K562 (cell line): ENCODE results near the gene SLC2A9. TPM values are rescaled to one million over a fixed set of nuclear protein-coding genes. Genes with fewer than 3 reads are reported as not detected.

Experiments
- ATAC-seq: fragments of 200-7000 bp; cut with Tn5 transposase; 3 replicates; pipeline ENCODE4 v1.9.1; 2020; ENCODE audit warnings: moderate library complexity
- BruUV-seq: library from RNA; stranded (reverse); fragments of 400-500 nt; replicated peaks from 2 replicates; lab custom pipeline; 2021; lab: Mats Ljungman, UMichigan
- CTCF ChIA-PET: fragments of 300-600 bp; formaldehyde crosslinking; extraction: SDS; loops from one replicate; lab custom pipeline; 2021; ENCODE audit warnings: low intra/inter-chr PET ratio; lab: Yijun Ruan, JAX
- POLR2A ChIA-PET: fragments of 300-600, 350-650 bp; sonication (Branson Sonifier 250); formaldehyde crosslinking; extraction: SDS; loops from one replicate; lab custom pipeline; 2021; ENCODE audit warnings: antibody characterized with exemption, inconsistent platforms; lab: Yijun Ruan, JAX
- DNase-seq, 4 experiments: peaks; one replicate each; pipeline versions ENCODE4 v3.0.0 to v3.0.0-alpha.2; 2011 to 2018; ENCODE audit warnings: low spot score in 3 of 4, mixed read lengths in 3 of 4; ENCODE audit errors: extremely low read depth in 1 of 4
- FAIRE-seq: peaks from 2 replicates; lab custom pipeline; 2011; peaks lifted over from hg19 to GRCh38; lab: Jason Lieb, UNC
- H2AFZ ChIP-seq: 2 replicates; pipeline ENCODE4 v1.6.0; 2011; ENCODE audit warnings: low read depth, low read length, control low read depth, inconsistent platforms
- H3K27ac ChIP-seq: fragments of 200-600 bp; 3 replicates; pipeline ENCODE4 v1.8.0; 2011; ENCODE audit warnings: low read depth, mild to moderate bottlenecking, control low read depth, inconsistent platforms, low read length, moderate library complexity, mixed read lengths; ENCODE audit errors: extremely low read depth
- H3K27me3 ChIP-seq, 2 experiments: fragments of 300-600 bp in 1 of 2; 2 replicates in 1 of 2; 3 replicates in 1 of 2; pipeline versions ENCODE4 v1.6.0 to v1.8.0; 2011; ENCODE audit warnings: inconsistent platforms in 2 of 2, low read length in 2 of 2, mild to moderate bottlenecking in 1 of 2, mixed read lengths in 1 of 2, moderate library complexity in 1 of 2; ENCODE audit not compliant: control insufficient read depth in 2 of 2, insufficient read depth in 2 of 2
- H3K36me3 ChIP-seq: fragments of 300-600 bp; 3 replicates; pipeline ENCODE4 v1.8.0; 2011; ENCODE audit warnings: mild to moderate bottlenecking, low read length, inconsistent platforms; ENCODE audit not compliant: control insufficient read depth, insufficient read depth
- H3K4me1 ChIP-seq, 2 experiments: fragments of 200-600 bp in 1 of 2; replicated peaks in 1 of 2; 2 replicates in 1 of 2; 3 replicates in 1 of 2; pipeline versions ENCODE4 v1.5.1 to v1.8.0; 2011; ENCODE audit warnings: inconsistent platforms in 2 of 2, low read length in 2 of 2, mild to moderate bottlenecking in 1 of 2, mixed read lengths in 1 of 2, moderate library complexity in 1 of 2; ENCODE audit not compliant: control insufficient read depth in 2 of 2, insufficient read depth in 2 of 2
- H3K4me2 ChIP-seq: 2 replicates; pipeline ENCODE4 v1.6.1; 2011; ENCODE audit warnings: low read length, control low read depth, inconsistent platforms, mixed read lengths; ENCODE audit not compliant: insufficient read depth
- H3K4me3 ChIP-seq: fragments of 200-600 bp; sonication (generic), shearing (Covaris generic); 2 replicates; pipeline ENCODE4 v1.5.1; 2016; ENCODE audit warnings: control low read depth, inconsistent platforms
- H3K79me2 ChIP-seq: fragments of 200-600 bp; 3 replicates; pipeline ENCODE4 v1.8.0; 2011; ENCODE audit warnings: low read length, inconsistent platforms; ENCODE audit not compliant: control insufficient read depth, insufficient read depth
- H3K9ac ChIP-seq, 2 experiments: 2 replicates each; pipeline versions ENCODE4 v1.6.0 to v1.6.1; 2011; ENCODE audit warnings: low read depth in 2 of 2, low read length in 2 of 2, control low read depth in 1 of 2, inconsistent platforms in 1 of 2, mild to moderate bottlenecking in 1 of 2, mixed read lengths in 1 of 2; ENCODE audit not compliant: insufficient read depth in 1 of 2
- H3K9me1 ChIP-seq: one replicate; pipeline ENCODE4 v1.6.0; 2011; ENCODE audit warnings: inconsistent platforms, mild to moderate bottlenecking, low read length, moderate library complexity; ENCODE audit not compliant: control insufficient read depth, insufficient read depth
- H3K9me3 ChIP-seq: replicated peaks from 2 replicates; pipeline ENCODE4 v1.5.1; 2011; ENCODE audit warnings: low read depth, low read length, inconsistent platforms; ENCODE audit not compliant: control insufficient read depth, insufficient read depth
- H4K20me1 ChIP-seq: replicated peaks from 2 replicates; pipeline ENCODE4 v1.6.1; 2011; ENCODE audit warnings: low read length, inconsistent platforms, mixed read lengths; ENCODE audit not compliant: control insufficient read depth, insufficient read depth
- MEF2A ChIP-seq: IDR thresholded peaks from 2 replicates; pipeline ENCODE4 v1.6.1; 2011; ENCODE audit warnings: low read depth, mild to moderate bottlenecking, low read length, moderate library complexity; ENCODE audit not compliant: control insufficient read depth
- ZNF408 ChIP-seq: fragments of 250-450 bp; sonication (Bioruptor Pico); IDR thresholded peaks from 2 replicates; pipeline ENCODE4 v1.4.0; 2020; ENCODE audit warnings: low read depth, mild to moderate bottlenecking, moderate library complexity
- ZNF780A ChIP-seq: fragments of 250-450 bp; sonication (Bioruptor Pico); IDR thresholded peaks from 2 replicates; pipeline ENCODE4 v1.5.0; 2021; ENCODE audit warnings: mild to moderate bottlenecking
- whole genome bisulfite sequencing: fragments of 100-300 bp; shearing (Covaris generic); methylation state at CpG from one replicate; pipeline ENCODE4 v1.1.6; 2016; ENCODE audit warnings: low coverage, mixed read lengths; ENCODE audit not compliant: insufficient coverage; ENCODE audit errors: missing lambda C conversion rate; 5-methylcytosine and 5-hydroxymethylcytosine counted together
- in situ Hi-C: fragments of 300-500 bp; cut with MboI; formaldehyde crosslinking; loops from 4 replicates; pipeline ENCODE4 v1.15.0; 2018; ENCODE audit warnings: inconsistent platforms, mixed read lengths
- intact Hi-C: fragments of 100-400 bp; cut with micrococcal nuclease; formaldehyde crosslinking; loops from 2 replicates; pipeline ENCODE4 v1.14.2; 2022
- polyA plus RNA-seq, 8 experiments: library from polyadenylated mRNA; depleted of rRNA in 4 of 8; stranded (reverse) in 5 of 8; unstranded in 3 of 8; fragments of >200 nt; fragmentation: Nextera tagmentation in 2 of 8; fragmentation: Illumina TruSeq in 1 of 8; extraction: Ambion mirVana in 2 of 8; extraction: Trizol in 1 of 8; gene quantifications; 2 replicates each; pipeline versions ENCODE4 v1.2.1 to v1.2.3, GENCODE V29; 2011 to 2014; ENCODE audit warnings: inconsistent platforms in 1 of 8, missing spikeins in 1 of 8
- total RNA-seq, 7 experiments: library from RNA; depleted of rRNA in 6 of 7; stranded (reverse); fragments of >200 nt in 6 of 7; fragmentation: Illumina TruSeq in 2 of 7; extraction: Trizol in 2 of 7; gene quantifications; 2 replicates each; pipeline versions ENCODE4 v1.2.1 to v1.2.3, GENCODE V29; 2011 to 2021; ENCODE audit warnings: low replicate concordance in 1 of 7
- TF ChIP-seq, protein P1 (sequence below), 2 experiments: fragments of 450-650 bp; IDR thresholded peaks; 2 replicates each; pipeline ENCODE4 v1.6.1; 2016; ENCODE audit warnings: mild to moderate bottlenecking in 2 of 2, borderline replicate concordance in 1 of 2, low read depth in 1 of 2, moderate library complexity in 1 of 2

Gene SLC2A9
- total and polyA plus RNA-seq, 9 of the 15 experiments (the other 6 are each of a cell fraction or from before 2014, with no cell fraction given), result 0.15 to 1.9 (median 0.76) TPM

DNA sequence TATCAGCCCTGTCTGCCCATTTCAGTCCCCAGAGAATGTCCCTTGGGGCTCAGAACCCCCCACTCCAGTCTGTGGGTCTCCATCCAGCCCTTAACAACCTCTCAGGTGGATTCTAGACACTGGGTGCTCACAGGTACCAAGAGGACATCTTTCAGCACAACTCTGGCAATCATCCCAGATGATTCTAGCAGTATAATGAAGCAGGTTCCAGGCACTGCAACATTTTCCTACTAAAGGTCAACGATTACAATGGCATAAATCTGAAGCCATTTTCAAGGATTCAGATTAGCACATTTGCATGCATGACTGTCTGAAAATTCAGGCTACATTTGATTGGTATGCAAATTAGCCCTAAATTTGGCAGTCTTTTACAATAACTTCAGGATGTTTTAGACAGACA lies 10.0 kb downstream of the SLC2A9 start:
- no peak overlapping the region for H3K9ac ChIP-seq
- in situ Hi-C loops, result no loop called here
- FAIRE-seq, result no peak
- intact Hi-C loops, result loop anchor here (5.0 kb wide), 1 partner anchor 84 kb away; no protein-coding TSS in a partner anchor
- peaks cover 0 to 10% of the 10 kb centered on the region in 2 experiments; a peak in 1 of 5 replicates for H3K4me1 ChIP-seq
- 11% methylated on average over 1 of the region's 1 CpG for WGBS
- no TSS peak for BruUV-seq
- no peaks in the 10 kb centered on the region for H3K9me3 ChIP-seq
- H3K9me1 ChIP-seq, result no peaks in the 10 kb centered on the region
- no peak overlapping the region for H2AFZ ChIP-seq
- DNase-seq, result no peak
- H3K4me2 ChIP-seq, result no peak overlapping the region
- H3K4me3 ChIP-seq, result no peak overlapping the region
- no peaks in the 10 kb centered on the region for H3K36me3 ChIP-seq
- H4K20me1 ChIP-seq, result no peaks in the 10 kb centered on the region
- no peak overlapping the region for H3K27ac ChIP-seq
- ATAC-seq, result no peak
- no peaks in the 10 kb centered on the region for H3K79me2 ChIP-seq
- CTCF ChIA-PET, result no interaction called here
- H3K27me3 ChIP-seq, result peaks cover 2 to 19% of the 10 kb centered on the region in 2 experiments; a peak in 1 of 5 replicates
- POLR2A ChIA-PET, result no interaction called here
- TF ChIP-seq MEF2A (no peak), ZNF780A (CRISPR knock-in tag) (no peak), ZNF408 (CRISPR knock-in tag) (no peak)
- TF ChIP-seq, all 486 proteins: peak for 0

DNA sequence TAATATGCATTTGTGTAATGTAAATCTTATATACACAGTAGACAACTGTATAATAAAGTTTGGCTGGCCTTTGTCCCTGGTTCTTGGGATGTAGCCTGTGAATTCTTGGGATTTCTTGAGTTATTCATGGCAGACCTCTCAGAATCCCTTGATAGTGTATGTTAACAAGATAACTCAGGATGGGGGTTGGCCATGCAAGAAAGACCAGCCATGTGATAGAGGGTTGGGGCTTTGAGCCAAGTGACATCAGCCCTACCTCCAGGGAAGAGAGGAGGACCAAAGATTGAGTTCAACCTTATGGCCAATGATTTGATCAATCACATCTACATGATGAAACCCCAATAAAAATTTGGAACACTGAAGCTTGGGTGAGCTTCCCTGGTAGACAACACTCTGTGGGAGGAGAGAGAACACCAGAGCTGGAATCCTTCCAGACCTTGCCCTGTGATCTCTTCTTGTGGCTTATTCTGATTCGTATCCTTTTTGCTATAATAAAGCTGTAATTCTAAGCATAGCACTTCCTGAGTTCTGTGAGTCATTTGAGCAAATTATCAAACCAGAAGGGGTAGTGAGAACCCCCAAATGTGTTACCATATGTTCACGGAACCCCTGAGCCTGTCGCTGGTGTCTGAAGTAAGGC lies 11.3 kb downstream of the SLC2A9 start:
- POLR2A ChIA-PET, result interaction anchor here (0.6 kb wide), 1 partner anchor 107 kb away, joined by 3 read pairs; no protein-coding TSS in a partner anchor
- intact Hi-C loops, result loop anchor here (5.0 kb wide), 1 partner anchor 83 kb away; no protein-coding TSS in a partner anchor
- no TSS peak for BruUV-seq
- TF ChIP-seq, protein P1, sequence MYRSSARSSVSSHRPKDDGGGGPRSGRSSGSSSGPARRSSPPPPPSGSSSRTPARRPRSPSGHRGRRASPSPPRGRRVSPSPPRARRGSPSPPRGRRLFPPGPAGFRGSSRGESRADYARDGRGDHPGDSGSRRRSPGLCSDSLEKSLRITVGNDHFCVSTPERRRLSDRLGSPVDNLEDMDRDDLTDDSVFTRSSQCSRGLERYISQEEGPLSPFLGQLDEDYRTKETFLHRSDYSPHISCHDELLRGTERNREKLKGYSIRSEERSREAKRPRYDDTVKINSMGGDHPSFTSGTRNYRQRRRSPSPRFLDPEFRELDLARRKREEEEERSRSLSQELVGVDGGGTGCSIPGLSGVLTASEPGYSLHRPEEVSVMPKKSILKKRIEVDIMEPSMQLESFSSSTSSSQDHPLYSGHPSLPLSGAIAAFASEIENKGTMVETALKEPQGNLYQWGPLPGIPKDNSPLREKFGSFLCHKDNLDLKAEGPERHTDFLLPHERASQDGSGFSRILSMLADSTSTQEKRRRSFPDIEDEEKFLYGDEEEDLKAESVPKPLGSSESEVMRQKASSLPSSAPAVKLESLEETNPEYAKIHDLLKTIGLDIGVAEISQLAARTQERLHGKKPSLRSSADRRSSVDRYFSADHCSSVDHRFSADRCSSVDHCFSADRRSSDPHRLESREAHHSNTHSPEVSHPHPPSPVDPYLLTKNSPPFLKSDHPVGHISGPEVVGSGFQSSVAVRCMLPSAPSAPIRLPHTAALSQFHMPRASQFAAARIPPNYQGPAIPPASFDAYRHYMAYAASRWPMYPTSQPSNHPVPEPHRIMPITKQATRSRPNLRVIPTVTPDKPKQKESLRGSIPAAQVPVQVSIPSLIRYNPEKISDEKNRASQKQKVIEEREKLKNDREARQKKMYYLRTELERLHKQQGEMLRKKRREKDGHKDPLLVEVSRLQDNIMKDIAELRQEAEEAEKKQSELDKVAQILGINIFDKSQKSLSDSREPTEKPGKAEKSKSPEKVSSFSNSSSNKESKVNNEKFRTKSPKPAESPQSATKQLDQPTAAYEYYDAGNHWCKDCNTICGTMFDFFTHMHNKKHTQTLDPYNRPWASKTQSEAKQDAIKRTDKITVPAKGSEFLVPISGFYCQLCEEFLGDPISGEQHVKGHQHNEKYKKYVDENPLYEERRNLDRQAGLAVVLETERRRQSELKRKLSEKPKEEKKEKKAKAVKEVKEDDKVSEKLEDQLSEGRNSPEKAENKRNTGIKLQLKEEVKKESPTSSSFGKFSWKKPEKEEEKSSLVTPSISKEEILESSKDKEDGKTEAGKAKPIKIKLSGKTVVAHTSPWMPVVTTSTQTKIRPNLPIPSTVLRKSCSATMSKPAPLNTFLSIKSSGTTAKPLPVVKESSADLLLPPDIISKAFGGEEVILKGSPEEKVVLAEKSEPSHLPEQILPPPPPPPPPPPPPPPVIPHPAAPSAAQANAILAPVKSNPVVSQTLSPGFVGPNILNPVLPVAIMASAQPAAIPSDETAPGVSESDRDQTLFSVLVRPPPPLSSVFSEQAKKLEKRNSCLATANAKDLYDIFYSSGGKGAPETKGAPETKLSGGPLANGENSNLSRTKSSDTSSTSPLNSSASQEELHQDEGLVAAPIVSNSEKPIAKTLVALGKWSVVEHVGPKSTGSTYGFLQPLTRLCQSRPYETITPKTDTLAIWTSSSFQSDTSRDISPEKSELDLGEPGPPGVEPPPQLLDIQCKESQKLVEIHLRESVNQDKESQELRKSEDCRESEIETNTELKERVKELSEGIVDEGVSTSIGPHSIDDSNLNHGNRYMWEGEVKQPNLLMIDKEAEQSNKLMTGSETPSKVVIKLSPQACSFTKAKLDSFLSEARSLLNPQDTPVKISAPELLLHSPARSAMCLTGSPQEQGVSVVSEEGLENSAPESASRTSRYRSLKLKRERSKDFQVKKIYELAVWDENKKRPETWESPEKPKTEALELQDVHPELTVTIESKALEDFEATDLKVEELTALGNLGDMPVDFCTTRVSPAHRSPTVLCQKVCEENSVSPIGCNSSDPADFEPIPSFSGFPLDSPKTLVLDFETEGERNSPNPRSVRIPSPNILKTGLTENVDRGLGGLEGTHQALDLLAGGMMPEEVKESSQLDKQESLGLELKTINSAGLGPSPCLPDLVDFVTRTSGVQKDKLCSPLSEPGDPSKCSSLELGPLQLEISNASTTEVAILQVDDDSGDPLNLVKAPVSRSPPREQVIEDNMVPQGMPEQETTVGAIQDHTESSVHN (IDR thresholded peaks at IDR 0.05; ENCODE audit: borderline replicate concordance in 1 of 2, low read depth in 1 of 2), result no peak

More for the DNA sequence above, 11.3 kb downstream of the SLC2A9 start:
- Histone ChIP-seq H3K4me3 (no peak overlapping the region), H2AFZ (no peak overlapping the region), H3K79me2 (no peaks in the 10 kb centered on the region), H3K36me3 (no peaks in the 10 kb centered on the region), H3K9me1 (no peaks in the 10 kb centered on the region), H3K9ac (no peak overlapping the region), H3K27ac (no peak overlapping the region), H3K4me2 (no peak overlapping the region), H3K4me1 (peaks cover 0 to 10% of the 10 kb centered on the region in 2 experiments; a peak in 1 of 5 replicates), H3K27me3 (peaks cover 2 to 19% of the 10 kb centered on the region in 2 experiments; a peak in 1 of 5 replicates), H4K20me1 (no peaks in the 10 kb centered on the region), H3K9me3 (no peaks in the 10 kb centered on the region)
- FAIRE-seq, result no peak
- CTCF ChIA-PET, result interaction anchor here (0.7 kb wide), 1 partner anchor 247 kb away, joined by 3 read pairs; no protein-coding TSS in a partner anchor
- no peak for DNase-seq
- in situ Hi-C loops, result no loop called here
- 9% methylated on average over 3 of the region's 3 CpGs for WGBS
- ATAC-seq, result no peak
